Measurements from ENCODE around the gene EMX1.

GRCh38 chr2:72981536-72981935, 64.2 kb downstream of the EMX1 start:
- TF ChIP-seq POLR2A (IDR thresholded peaks at IDR 0.05) (no peak), CTCF (IDR thresholded peaks at IDR 0.05) (no peak)

Measured in ovary (tissue), 3 donors.